H4 (cell line): ENCODE data around the gene EIF2AK3. TPM values are rescaled to one million over a fixed set of nuclear protein-coding genes. Genes with fewer than 3 reads are reported as not detected.
"Not testable (repeated sequence)": the region's sequence is repeated elsewhere in the genome, so short reads cannot be mapped to it uniquely, and the experiment has no call there.

ENCODE experiments used
- DNase-seq: peaks from one replicate; pipeline ENCODE4 v3.0.0-alpha.2; 2015; ENCODE audit warnings: low spot score
- total RNA-seq: library from RNA; depleted of rRNA; stranded (reverse); fragments of >200 nt; shearing (Covaris generic); gene quantifications from 2 replicates; pipeline ENCODE4 v1.2.3, GENCODE V29; 2014

Gene EIF2AK3
- total RNA-seq, 1 experiment from 2014 or later: 16.6 TPM

GRCh38 chr2:88596141-88596830 lies 31.0 kb downstream of the EIF2AK3 start:
- no peak for DNase-seq

GRCh38 chr2:88591698-88592097 lies 35.6 kb downstream of the EIF2AK3 start:
- DNase-seq: no peak

GRCh38 chr2:88590998-88591613 lies 36.2 kb downstream of the EIF2AK3 start:
- DNase-seq: peak; percentile 53

GRCh38 chr2:88585969-88586368 lies 41.3 kb downstream of the EIF2AK3 start:
- no peak for DNase-seq

- DNase-seq: no peak
Observed at GRCh38 chr2:88582030-88582429, 45.2 kb downstream of the EIF2AK3 start.

GRCh38 chr2:88580088-88580487 lies 47.2 kb downstream of the EIF2AK3 start:
- no peak for DNase-seq

GRCh38 chr2:88575630-88576029 lies 51.6 kb downstream of the EIF2AK3 start:
- no peak for DNase-seq

- no peak for DNase-seq
Observed at GRCh38 chr2:88575051-88575450, 52.2 kb downstream of the EIF2AK3 start.

- no peak for DNase-seq
Observed at GRCh38 chr2:88574445-88574844, 52.8 kb downstream of the EIF2AK3 start.

- DNase-seq: no peak
Observed at GRCh38 chr2:88568179-88568578, 59.1 kb downstream of the EIF2AK3 start.

GRCh38 chr2:88564402-88564801 lies 62.9 kb downstream of the EIF2AK3 start:
- no peak for DNase-seq

GRCh38 chr2:88563129-88563528 lies 64.1 kb downstream of the EIF2AK3 start:
- no peak for DNase-seq

- DNase-seq: no peak
Observed at GRCh38 chr2:88561646-88562388, 65.4 kb downstream of the EIF2AK3 start.

GRCh38 chr2:88560619-88561307 lies 66.5 kb downstream of the EIF2AK3 start:
- no peak for DNase-seq

GRCh38 chr2:88557290-88557689 lies 70.0 kb downstream of the EIF2AK3 start:
- DNase-seq: no peak

- DNase-seq: no peak
Observed at GRCh38 chr2:88556026-88556425, 71.2 kb downstream of the EIF2AK3 start.

- no peak for DNase-seq
Observed at GRCh38 chr2:88554189-88554588, 73.1 kb downstream of the EIF2AK3 start.

- DNase-seq: no peak
Observed at GRCh38 chr2:88549616-88550292, 77.5 kb downstream of the EIF2AK3 start.

- not testable (repeated sequence) for DNase-seq
Observed at GRCh38 chr2:88546291-88546690, 81.0 kb downstream of the EIF2AK3 start.

GRCh38 chr2:88545118-88545517 lies 82.1 kb downstream of the EIF2AK3 start:
- peak; percentile 73 for DNase-seq

- DNase-seq: no peak
Observed at GRCh38 chr2:88543541-88544057, 83.7 kb downstream of the EIF2AK3 start.
